Measurements from ENCODE around the gene NFE2L3. TPM values are rescaled to one million over a fixed set of nuclear protein-coding genes. Genes with fewer than 3 reads are reported as not detected.

Gene NFE2L3
- total and polyA plus RNA-seq, 9 of the 15 experiments (the other 6 are each of a cell fraction or from before 2014, with no cell fraction given), result 2.9 to 16.9 (median 12.4) TPM

GRCh38 chr7:26200038-26200443 lies 48.0 kb downstream of the NFE2L3 start (continued):
- TF ChIP-seq ETS2 (tag; IDR thresholded peaks at IDR 0.05; ENCODE audit: borderline replicate concordance, poor library complexity, severe bottlenecking), result no peak
- no peak for TF ChIP-seq TCF7 (IDR thresholded peaks at IDR 0.05; ENCODE audit: borderline replicate concordance)
- TF ChIP-seq TEAD1 (CRISPR knock-in tag; IDR thresholded peaks at IDR 0.05), result peak in 1 of 2 experiments; percentile 61; a peak in 1 of 4 replicates
- TF ChIP-seq MED1 (CRISPR knock-in tag; IDR thresholded peaks at IDR 0.05; ENCODE audit: borderline replicate concordance), result no peak
- no peak for TF ChIP-seq CREBBP (IDR thresholded peaks at IDR 0.05; ENCODE audit: low read depth, low read length)
- TF ChIP-seq E2F1 (CRISPR knock-in tag; IDR thresholded peaks at IDR 0.05), result 0 out of 2 replicates have a peak, but pooled peaks have one; percentile 60
- 0 out of 2 replicates have a peak, but pooled peaks have one; percentile 2 for TF ChIP-seq HNRNPUL1 (IDR thresholded peaks at IDR 0.05; ENCODE audit: low read length)
- TF ChIP-seq ZNF318 (IDR thresholded peaks at IDR 0.05; ENCODE audit: borderline replicate concordance in 1 of 2, low read depth in 1 of 2), result peak in 1 of 2 experiments; percentile 7; a peak in 1 of 4 replicates
- no peak for TF ChIP-seq NFATC3 (IDR thresholded peaks at IDR 0.05)
- TF ChIP-seq HIVEP1 (CRISPR knock-in tag; IDR thresholded peaks at IDR 0.05), result 0 out of 2 replicates have a peak, but pooled peaks have one; percentile 23
- no peak for TF ChIP-seq GABPB2 (CRISPR knock-in tag; conservative IDR thresholded peaks at IDR 0.05)
- TF ChIP-seq FOXA3 (CRISPR knock-in tag; conservative IDR thresholded peaks at IDR 0.05 in 1 of 2, IDR thresholded peaks at IDR 0.05 in 1 of 2), result no peak
- peak; percentile 63 for TF ChIP-seq HMGN3 (IDR thresholded peaks at IDR 0.05; ENCODE audit: borderline replicate concordance, extremely low read depth, insufficient read length, low read depth, low read length)
- no peak for TF ChIP-seq ZNF280A (IDR thresholded peaks at IDR 0.05; ENCODE audit: low read depth, partially characterized antibody)
- no peak for TF ChIP-seq DMBX1 (CRISPR knock-in tag; IDR thresholded peaks at IDR 0.05; ENCODE audit: borderline replicate concordance)
- no peak; the same call in 1 of the 2 replicates for TF ChIP-seq ZNF764 (CRISPR knock-in tag; IDR thresholded peaks at IDR 0.05; ENCODE audit: low read depth)
- TF ChIP-seq SNRNP70 (optimal IDR thresholded peaks at IDR 0.05; ENCODE audit: low read depth, low read length), result peak; percentile 80
